DND-41 (cell line): ENCODE results near the gene SCYGR4.

Experiments
- CTCF ChIP-seq: IDR thresholded peaks from 2 replicates; pipeline ENCODE4 v1.5.1; 2012; ENCODE audit warnings: borderline replicate concordance, low read length, moderate library complexity, mild to moderate bottlenecking; ENCODE audit not compliant: poor library complexity, severe bottlenecking; ENCODE audit errors: extremely low read depth
- EZH2 ChIP-seq: IDR thresholded peaks from 3 replicates; pipeline ENCODE4 v1.6.1; 2012; ENCODE audit warnings: borderline replicate concordance, low read depth, mild to moderate bottlenecking, moderate library complexity, low read length, inconsistent platforms; ENCODE audit not compliant: severe bottlenecking

DNA sequence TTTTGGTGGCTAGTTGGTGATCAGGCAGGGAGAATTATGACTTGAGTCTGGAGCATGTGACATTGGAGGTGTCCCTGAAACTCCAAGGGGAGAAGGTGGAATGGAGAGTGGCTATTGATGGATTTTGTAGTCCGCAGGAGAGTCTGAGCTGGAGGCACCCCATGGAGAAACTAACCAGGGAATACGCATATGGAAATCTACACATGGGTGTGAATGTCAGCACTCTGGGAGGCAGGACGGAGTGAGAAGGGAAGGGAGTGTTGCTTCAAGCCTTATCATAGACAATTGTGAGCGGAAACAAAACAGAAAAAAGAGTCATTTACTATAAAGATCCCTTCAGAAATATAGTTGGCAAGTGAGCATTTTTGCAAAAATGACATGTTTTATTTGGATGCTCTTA is 667 bp upstream of the SCYGR4 start:
- TF ChIP-seq CTCF (no peak), EZH2 (no peak)
